HepG2 (cell line): ENCODE results near the gene PEMT. TPM values are rescaled to one million over a fixed set of nuclear protein-coding genes. Genes with fewer than 3 reads are reported as not detected.

ENCODE experiments used
- ATAC-seq: fragments of 200-7000 bp; cut with Tn5 transposase; 3 replicates; pipeline ENCODE4 v1.9.1; 2020; ENCODE audit warnings: mild to moderate bottlenecking, moderate library complexity
- BruUV-seq: library from RNA; stranded (reverse); fragments of 400-500 nt; replicated peaks from 2 replicates; lab custom pipeline; 2021; lab: Mats Ljungman, UMichigan
- CTCF ChIA-PET: fragments of 300-600 bp; formaldehyde crosslinking; extraction: SDS; loops from one replicate; lab custom pipeline; 2021; ENCODE audit warnings: low total read pairs, inconsistent platforms, low intra/inter-chr PET ratio; lab: Yijun Ruan, JAX
- POLR2A ChIA-PET: fragments of 350-600 bp; sonication (Branson Sonifier 250); formaldehyde crosslinking; loops from one replicate; lab custom pipeline; 2020; ENCODE audit warnings: antibody characterized with exemption, inconsistent platforms; lab: Yijun Ruan, JAX
- DNase-seq: peaks from one replicate; pipeline ENCODE4 v3.0.0-alpha.2; 2015; ENCODE audit warnings: low spot score
- FAIRE-seq: peaks from 3 replicates; lab custom pipeline; 2011; peaks lifted over from hg19 to GRCh38; lab: Jason Lieb, UNC
- H2AFZ ChIP-seq: one replicate; pipeline ENCODE4 v1.6.1; 2011; ENCODE audit warnings: low read length, inconsistent platforms
- H3K27ac ChIP-seq: fragments of 300-600 bp; 3 replicates; pipeline ENCODE4 v1.8.0; 2011; ENCODE audit warnings: mixed run types, mild to moderate bottlenecking, mixed read lengths, low read length, inconsistent platforms; ENCODE audit not compliant: insufficient read depth; ENCODE audit errors: extremely low read length
- H3K27me3 ChIP-seq, 2 experiments: fragments of 200-600 bp in 1 of 2; 2 replicates in 1 of 2; 3 replicates in 1 of 2; pipeline versions ENCODE4 v1.6.0 to v1.8.0; 2011; ENCODE audit warnings: low read length in 2 of 2, mild to moderate bottlenecking in 2 of 2, moderate library complexity in 2 of 2, inconsistent platforms in 1 of 2; ENCODE audit not compliant: insufficient read depth in 2 of 2, control insufficient read depth in 1 of 2
- H3K36me3 ChIP-seq, 2 experiments: fragments of 200-600 bp in 1 of 2; replicated peaks in 1 of 2; 2 replicates in 1 of 2; 3 replicates in 1 of 2; pipeline versions ENCODE4 v1.5.1 to v1.8.0; 2011; ENCODE audit warnings: low read length in 2 of 2, inconsistent platforms in 1 of 2; ENCODE audit not compliant: insufficient read depth in 2 of 2, control insufficient read depth in 1 of 2
- H3K4me1 ChIP-seq: 2 replicates; pipeline ENCODE4 v1.5.1; 2012; ENCODE audit warnings: low read length, inconsistent platforms; ENCODE audit not compliant: insufficient read depth
- H3K4me2 ChIP-seq: 2 replicates; pipeline ENCODE4 v1.6.0; 2011; ENCODE audit warnings: low read depth, low read length, inconsistent platforms
- H3K4me3 ChIP-seq, 3 experiments: fragments of 200-600 bp in 1 of 3; sonication (generic), shearing (Covaris generic) in 1 of 3; replicated peaks in 1 of 3; 2 replicates each; pipeline ENCODE4 v1.5.1; 2011 to 2016; ENCODE audit warnings: low read length in 3 of 3, inconsistent platforms in 2 of 3, low read depth in 2 of 3, mild to moderate bottlenecking in 2 of 3, control low read depth in 1 of 3, mixed read lengths in 1 of 3; ENCODE audit not compliant: insufficient read depth in 1 of 3
- H3K79me2 ChIP-seq: one replicate; pipeline ENCODE4 v1.6.1; 2011; ENCODE audit warnings: low read length, inconsistent platforms; ENCODE audit not compliant: insufficient read depth
- H3K9ac ChIP-seq: 2 replicates; pipeline ENCODE4 v1.6.0; 2011; ENCODE audit warnings: mild to moderate bottlenecking, low read depth, low read length, inconsistent platforms; ENCODE audit not compliant: insufficient read depth
- H3K9me3 ChIP-seq: 2 replicates; pipeline ENCODE4 v1.5.1; 2012; ENCODE audit warnings: mild to moderate bottlenecking, low read length
- H4K20me1 ChIP-seq: 2 replicates; pipeline ENCODE4 v1.6.0; 2011; ENCODE audit warnings: inconsistent platforms, mild to moderate bottlenecking, low read length, moderate library complexity; ENCODE audit not compliant: insufficient read depth
- EZH2 ChIP-seq: conservative IDR thresholded peaks from 2 replicates; pipeline ENCODE4 v1.6.1; 2012; ENCODE audit warnings: mild to moderate bottlenecking, low read depth, low read length, moderate library complexity
- HES4 ChIP-seq: sonication (generic); formaldehyde crosslinking; IDR thresholded peaks from 2 replicates; pipeline ENCODE4 v1.9.0; 2021; ENCODE audit warnings: mild to moderate bottlenecking, missing genetic modification reagents, borderline replicate concordance
- JUND ChIP-seq: sonication (generic); formaldehyde crosslinking; IDR thresholded peaks from 2 replicates; pipeline ENCODE4 v1.8.0; 2022; ENCODE audit warnings: mild to moderate bottlenecking, missing genetic modification reagents
- SUZ12 ChIP-seq: fragments of 150-350 bp; IDR thresholded peaks from 2 replicates; pipeline ENCODE4 v1.6.1; 2014; ENCODE audit warnings: low read depth, low read length
- TOPORS ChIP-seq: sonication (generic); formaldehyde crosslinking; IDR thresholded peaks from 2 replicates; pipeline ENCODE4 v1.8.0; 2023; ENCODE audit warnings: mild to moderate bottlenecking, missing genetic modification reagents
- ZFP36 ChIP-seq: fragments of 150-350 bp; IDR thresholded peaks from 2 replicates; pipeline ENCODE4 v1.6.1; 2018; ENCODE audit warnings: borderline replicate concordance, low read length, low read depth; ENCODE audit not compliant: partially characterized antibody
- ZNF138 ChIP-seq: sonication (generic); formaldehyde crosslinking; IDR thresholded peaks from 2 replicates; pipeline ENCODE4 v1.5.0; 2020; ENCODE audit warnings: mild to moderate bottlenecking, low read depth, missing genetic modification reagents
- WGBS: methylation state at CpG from one replicate; pipeline ENCODE4 v1.1.6; 2017; ENCODE audit warnings: low lambda C conversion rate; 5-methylcytosine and 5-hydroxymethylcytosine counted together
- in situ Hi-C: cut with HindIII; loops from 2 replicates; pipeline ENCODE4 v1.10.0; 2017; ENCODE audit warnings: low pct_unique_long_range_greater_than_20kb; ENCODE audit not compliant: extremely low pct_ligation_motif_present
- intact Hi-C: fragments of 100-400 bp; cut with micrococcal nuclease; formaldehyde crosslinking; loops from one replicate; pipeline ENCODE4 v1.10.0; 2022; ENCODE audit not compliant: unreplicated experiment
- polyA plus RNA-seq, 8 experiments: library from polyadenylated mRNA; depleted of rRNA in 3 of 8; stranded (reverse) in 7 of 8; unstranded in 1 of 8; fragments of >200 nt; fragmentation: Illumina TruSeq in 4 of 8; extraction: Trizol in 4 of 8; gene quantifications; 2 replicates each; pipeline versions ENCODE4 v1.2.1 to v1.2.3, GENCODE V29; 2011 to 2016; ENCODE audit warnings: low read depth in 4 of 8, missing spikeins in 1 of 8, mixed read lengths in 1 of 8; ENCODE audit not compliant: insufficient read depth in 1 of 8
- total RNA-seq, 5 experiments: library from RNA; depleted of rRNA; stranded (reverse); fragments of >200 nt; fragmentation: Illumina TruSeq; extraction: Trizol; gene quantifications; 2 replicates each; pipeline ENCODE4 v1.2.3, GENCODE V29; 2016; ENCODE audit warnings: low read depth in 1 of 5
- TF ChIP-seq, protein P1 (sequence below): sonication (generic); formaldehyde crosslinking; IDR thresholded peaks from 2 replicates; pipeline ENCODE4 v1.5.0; 2020; ENCODE audit warnings: missing genetic modification reagents
- TF ChIP-seq, protein P2 (sequence below): sonication (generic); formaldehyde crosslinking; IDR thresholded peaks from 2 replicates; pipeline ENCODE4 v1.4.0; 2020; ENCODE audit warnings: missing genetic modification reagents
- TF ChIP-seq, protein P3 (sequence below): IDR thresholded peaks from 2 replicates; pipeline ENCODE4 v1.6.1; 2016
- TF ChIP-seq, protein P4 (sequence below): sonication (generic); formaldehyde crosslinking; IDR thresholded peaks from 2 replicates; pipeline ENCODE4 v1.8.0; 2022; ENCODE audit warnings: mild to moderate bottlenecking, missing genetic modification reagents, moderate library complexity
- TF ChIP-seq, protein P5 (sequence below): sonication (generic); formaldehyde crosslinking; IDR thresholded peaks from 2 replicates; pipeline ENCODE4 v1.4.0; 2020; ENCODE audit warnings: missing genetic modification reagents, borderline replicate concordance

PEMT gene
- total and polyA plus RNA-seq, 2 of the 13 experiments (the other 11 are each of a cell fraction or from before 2014, with no cell fraction given), result 31.7 to 43.6 TPM

DNA sequence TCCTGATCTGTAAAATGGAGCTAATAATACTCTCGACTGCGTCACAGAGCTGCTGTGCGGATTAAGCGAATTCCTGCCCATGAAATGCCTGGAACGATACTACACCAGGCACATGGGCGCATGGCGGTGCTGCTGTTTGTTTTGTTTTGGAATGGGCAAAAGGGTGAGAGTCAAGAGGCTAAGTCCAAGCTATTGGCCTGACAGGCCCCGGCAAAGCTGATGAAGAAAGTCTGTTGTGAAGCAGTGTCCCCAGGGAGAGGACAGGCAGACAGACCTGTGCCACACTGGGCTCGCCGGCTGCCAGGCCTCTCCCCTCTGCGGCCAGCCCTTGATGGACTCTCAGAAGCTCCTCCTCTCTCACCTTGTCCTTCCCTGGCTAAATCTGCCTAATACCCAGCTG, 64.0 kb downstream of the PEMT start (continued):
- TF ChIP-seq SUZ12 (no peak), ZFP36 (no peak)
- TF ChIP-seq, protein P1, sequence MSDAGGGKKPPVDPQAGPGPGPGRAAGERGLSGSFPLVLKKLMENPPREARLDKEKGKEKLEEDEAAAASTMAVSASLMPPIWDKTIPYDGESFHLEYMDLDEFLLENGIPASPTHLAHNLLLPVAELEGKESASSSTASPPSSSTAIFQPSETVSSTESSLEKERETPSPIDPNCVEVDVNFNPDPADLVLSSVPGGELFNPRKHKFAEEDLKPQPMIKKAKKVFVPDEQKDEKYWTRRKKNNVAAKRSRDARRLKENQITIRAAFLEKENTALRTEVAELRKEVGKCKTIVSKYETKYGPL (CRISPR knock-in tag), result no peak
- TF ChIP-seq, protein P2, sequence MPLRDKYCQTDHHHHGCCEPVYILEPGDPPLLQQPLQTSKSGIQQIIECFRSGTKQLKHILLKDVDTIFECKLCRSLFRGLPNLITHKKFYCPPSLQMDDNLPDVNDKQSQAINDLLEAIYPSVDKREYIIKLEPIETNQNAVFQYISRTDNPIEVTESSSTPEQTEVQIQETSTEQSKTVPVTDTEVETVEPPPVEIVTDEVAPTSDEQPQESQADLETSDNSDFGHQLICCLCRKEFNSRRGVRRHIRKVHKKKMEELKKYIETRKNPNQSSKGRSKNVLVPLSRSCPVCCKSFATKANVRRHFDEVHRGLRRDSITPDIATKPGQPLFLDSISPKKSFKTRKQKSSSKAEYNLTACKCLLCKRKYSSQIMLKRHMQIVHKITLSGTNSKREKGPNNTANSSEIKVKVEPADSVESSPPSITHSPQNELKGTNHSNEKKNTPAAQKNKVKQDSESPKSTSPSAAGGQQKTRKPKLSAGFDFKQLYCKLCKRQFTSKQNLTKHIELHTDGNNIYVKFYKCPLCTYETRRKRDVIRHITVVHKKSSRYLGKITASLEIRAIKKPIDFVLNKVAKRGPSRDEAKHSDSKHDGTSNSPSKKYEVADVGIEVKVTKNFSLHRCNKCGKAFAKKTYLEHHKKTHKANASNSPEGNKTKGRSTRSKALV (CRISPR knock-in tag), result no peak

DNA sequence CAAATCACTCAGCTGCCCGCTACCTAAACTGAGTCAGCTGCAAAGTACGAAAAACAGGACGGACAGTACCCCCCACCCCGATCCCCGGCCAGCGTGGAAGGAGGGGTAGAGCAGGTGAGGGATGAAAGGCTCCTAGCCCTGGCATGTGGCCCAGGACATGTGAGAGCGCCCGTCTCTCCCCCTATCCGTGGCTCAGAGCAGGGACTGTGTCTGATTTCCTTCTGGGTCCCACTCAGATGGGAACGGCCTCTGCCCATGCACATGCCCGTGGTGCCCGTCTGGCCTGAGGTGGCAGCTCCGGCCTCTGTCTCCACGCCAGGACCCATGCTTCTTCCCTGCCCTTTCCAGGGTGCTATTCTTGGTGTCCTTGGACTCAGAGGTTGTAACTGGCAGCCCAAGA, 65.1 kb downstream of the PEMT start:
- ATAC-seq (no peak), FAIRE-seq (no peak), DNase-seq (no peak)
- in situ Hi-C loops (no loop called here), intact Hi-C loops (no loop called here)
- H3K4me3 ChIP-seq, result no peak overlapping the region
- ChIA-PET CTCF (no interaction called here), POLR2A (interaction anchor here (0.8 kb wide), 1 partner anchor 30 kb away, joined by 3 read pairs; the partner anchor contains the start of gene RASD1)
- no peak overlapping the region for H3K9ac ChIP-seq
- H3K27ac ChIP-seq, result no peak overlapping the region
- H3K9me3 ChIP-seq, result no peaks in the 10 kb centered on the region
- 95% methylated on average over 11 of the region's 14 CpGs for WGBS
- no peaks in the 10 kb centered on the region for H3K79me2 ChIP-seq
- H3K4me1 ChIP-seq, result peaks cover 18% of the 10 kb centered on the region
- H4K20me1 ChIP-seq, result peaks cover 20% of the 10 kb centered on the region; the same call in 1 of the 2 replicates
- H3K27me3 ChIP-seq, result no peaks in the 10 kb centered on the region
- TF ChIP-seq TOPORS (CRISPR knock-in tag) (no peak), EZH2 (no peak), JUND (CRISPR knock-in tag) (no peak), HES4 (no peak), ZNF138 (CRISPR knock-in tag) (no peak)
- TF ChIP-seq, protein P3, sequence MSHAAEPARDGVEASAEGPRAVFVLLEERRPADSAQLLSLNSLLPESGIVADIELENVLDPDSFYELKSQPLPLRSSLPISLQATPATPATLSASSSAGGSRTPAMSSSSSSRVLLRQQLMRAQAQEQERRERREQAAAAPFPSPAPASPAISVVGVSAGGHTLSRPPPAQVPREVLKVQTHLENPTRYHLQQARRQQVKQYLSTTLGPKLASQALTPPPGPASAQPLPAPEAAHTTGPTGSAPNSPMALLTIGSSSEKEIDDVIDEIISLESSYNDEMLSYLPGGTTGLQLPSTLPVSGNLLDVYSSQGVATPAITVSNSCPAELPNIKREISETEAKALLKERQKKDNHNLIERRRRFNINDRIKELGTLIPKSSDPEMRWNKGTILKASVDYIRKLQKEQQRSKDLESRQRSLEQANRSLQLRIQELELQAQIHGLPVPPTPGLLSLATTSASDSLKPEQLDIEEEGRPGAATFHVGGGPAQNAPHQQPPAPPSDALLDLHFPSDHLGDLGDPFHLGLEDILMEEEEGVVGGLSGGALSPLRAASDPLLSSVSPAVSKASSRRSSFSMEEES, result no peak
- TF ChIP-seq, protein P4, sequence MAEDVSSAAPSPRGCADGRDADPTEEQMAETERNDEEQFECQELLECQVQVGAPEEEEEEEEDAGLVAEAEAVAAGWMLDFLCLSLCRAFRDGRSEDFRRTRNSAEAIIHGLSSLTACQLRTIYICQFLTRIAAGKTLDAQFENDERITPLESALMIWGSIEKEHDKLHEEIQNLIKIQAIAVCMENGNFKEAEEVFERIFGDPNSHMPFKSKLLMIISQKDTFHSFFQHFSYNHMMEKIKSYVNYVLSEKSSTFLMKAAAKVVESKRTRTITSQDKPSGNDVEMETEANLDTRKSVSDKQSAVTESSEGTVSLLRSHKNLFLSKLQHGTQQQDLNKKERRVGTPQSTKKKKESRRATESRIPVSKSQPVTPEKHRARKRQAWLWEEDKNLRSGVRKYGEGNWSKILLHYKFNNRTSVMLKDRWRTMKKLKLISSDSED (CRISPR knock-in tag), result no peak
- TF ChIP-seq, protein P5, sequence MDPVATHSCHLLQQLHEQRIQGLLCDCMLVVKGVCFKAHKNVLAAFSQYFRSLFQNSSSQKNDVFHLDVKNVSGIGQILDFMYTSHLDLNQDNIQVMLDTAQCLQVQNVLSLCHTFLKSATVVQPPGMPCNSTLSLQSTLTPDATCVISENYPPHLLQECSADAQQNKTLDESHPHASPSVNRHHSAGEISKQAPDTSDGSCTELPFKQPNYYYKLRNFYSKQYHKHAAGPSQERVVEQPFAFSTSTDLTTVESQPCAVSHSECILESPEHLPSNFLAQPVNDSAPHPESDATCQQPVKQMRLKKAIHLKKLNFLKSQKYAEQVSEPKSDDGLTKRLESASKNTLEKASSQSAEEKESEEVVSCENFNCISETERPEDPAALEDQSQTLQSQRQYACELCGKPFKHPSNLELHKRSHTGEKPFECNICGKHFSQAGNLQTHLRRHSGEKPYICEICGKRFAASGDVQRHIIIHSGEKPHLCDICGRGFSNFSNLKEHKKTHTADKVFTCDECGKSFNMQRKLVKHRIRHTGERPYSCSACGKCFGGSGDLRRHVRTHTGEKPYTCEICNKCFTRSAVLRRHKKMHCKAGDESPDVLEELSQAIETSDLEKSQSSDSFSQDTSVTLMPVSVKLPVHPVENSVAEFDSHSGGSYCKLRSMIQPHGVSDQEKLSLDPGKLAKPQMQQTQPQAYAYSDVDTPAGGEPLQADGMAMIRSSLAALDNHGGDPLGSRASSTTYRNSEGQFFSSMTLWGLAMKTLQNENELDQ (CRISPR knock-in tag), result no peak
- no peak overlapping the region for H3K4me2 ChIP-seq
- no peaks in the 10 kb centered on the region for H3K36me3 ChIP-seq
- no peak overlapping the region for H2AFZ ChIP-seq
- BruUV-seq, result no TSS peak
